Measurements from ENCODE around the gene NRTN. TPM values are rescaled to one million over a fixed set of nuclear protein-coding genes. Genes with fewer than 3 reads are reported as not detected.

NRTN gene
- total RNA-seq, 1 donor, result 0.10 TPM

GRCh38 chr19:5786593-5787408 is 18.1 kb upstream of the NRTN start:
- Histone ChIP-seq H3K9me3 (ENCODE audit: low read depth, low read length) (no peaks in the 10 kb centered on the region), H3K27me3 (ENCODE audit: insufficient read depth, low read length) (no peaks in the 10 kb centered on the region), H3K4me1 (ENCODE audit: insufficient read depth, low read length) (peaks cover 10% of the 10 kb centered on the region), H3K4me3 (ENCODE audit: low read length) (no peak overlapping the region)

DNA sequence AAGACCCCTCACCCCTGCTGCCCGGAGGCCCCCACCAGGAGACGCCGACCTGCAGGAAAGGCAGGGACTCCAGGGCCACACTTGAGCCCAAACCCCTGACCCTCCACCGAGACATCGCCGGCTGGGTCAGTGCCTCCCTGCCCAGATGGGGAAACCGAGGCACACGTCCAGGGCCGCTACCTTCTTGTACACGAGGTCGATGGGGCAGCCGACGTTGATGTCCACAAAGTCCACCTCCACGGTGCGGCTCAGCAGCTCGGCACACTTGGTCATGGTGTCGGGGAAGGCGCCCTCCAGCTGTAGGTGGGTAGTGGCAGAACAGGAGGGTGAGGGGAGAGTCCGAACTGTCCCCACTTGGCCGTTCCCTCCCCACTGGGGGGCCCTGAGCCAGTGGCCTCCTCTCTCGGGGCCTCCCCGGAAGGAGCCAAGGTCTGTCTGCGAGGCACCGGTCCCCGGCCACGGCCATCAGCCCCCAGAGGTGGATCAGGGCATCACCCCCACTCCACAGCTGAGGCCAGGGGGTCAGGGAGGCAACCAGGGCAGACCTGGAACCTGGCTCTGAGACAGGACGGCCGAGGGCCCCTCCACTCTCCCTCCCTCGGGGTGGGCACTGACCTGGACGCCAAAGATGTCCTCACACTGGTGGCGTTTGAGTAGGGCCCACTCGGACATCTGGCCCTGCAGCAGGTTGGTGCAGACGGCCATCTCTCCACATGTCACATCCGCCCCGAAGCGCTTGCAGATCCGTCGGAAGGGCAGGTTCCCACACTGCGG is 17.3 kb upstream of the NRTN start:
- Histone ChIP-seq H3K4me1 (ENCODE audit: insufficient read depth, low read length) (peaks cover 10% of the 10 kb centered on the region), H3K27me3 (ENCODE audit: insufficient read depth, low read length) (no peaks in the 10 kb centered on the region), H3K9me3 (ENCODE audit: low read depth, low read length) (no peaks in the 10 kb centered on the region), H3K4me3 (ENCODE audit: low read length) (no peak overlapping the region)

DNA sequence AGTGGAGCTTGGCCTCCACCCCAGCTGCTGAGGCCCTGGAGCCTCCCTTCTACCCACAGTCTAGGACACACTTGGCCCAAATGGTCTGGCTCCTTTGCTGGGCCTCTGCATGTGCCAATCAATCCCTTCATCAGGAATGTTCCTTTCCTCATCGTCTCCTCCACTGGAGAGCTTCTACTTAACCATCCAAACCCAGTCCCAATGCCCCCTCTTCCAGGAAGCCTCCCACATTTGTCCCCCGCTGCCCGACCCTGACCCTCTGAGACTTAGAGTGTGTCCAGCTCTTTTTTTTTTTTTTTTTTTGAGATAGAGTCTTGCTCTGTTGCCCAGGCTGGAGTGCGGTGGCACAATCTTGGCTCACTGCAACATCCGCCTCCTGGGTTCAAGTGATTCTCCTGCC is 16.4 kb upstream of the NRTN start:
- Histone ChIP-seq H3K27me3 (ENCODE audit: insufficient read depth, low read length) (no peaks in the 10 kb centered on the region), H3K9me3 (ENCODE audit: low read depth, low read length) (no peaks in the 10 kb centered on the region), H3K4me3 (ENCODE audit: low read length) (no peak overlapping the region), H3K4me1 (ENCODE audit: insufficient read depth, low read length) (peaks cover 10% of the 10 kb centered on the region)

DNA sequence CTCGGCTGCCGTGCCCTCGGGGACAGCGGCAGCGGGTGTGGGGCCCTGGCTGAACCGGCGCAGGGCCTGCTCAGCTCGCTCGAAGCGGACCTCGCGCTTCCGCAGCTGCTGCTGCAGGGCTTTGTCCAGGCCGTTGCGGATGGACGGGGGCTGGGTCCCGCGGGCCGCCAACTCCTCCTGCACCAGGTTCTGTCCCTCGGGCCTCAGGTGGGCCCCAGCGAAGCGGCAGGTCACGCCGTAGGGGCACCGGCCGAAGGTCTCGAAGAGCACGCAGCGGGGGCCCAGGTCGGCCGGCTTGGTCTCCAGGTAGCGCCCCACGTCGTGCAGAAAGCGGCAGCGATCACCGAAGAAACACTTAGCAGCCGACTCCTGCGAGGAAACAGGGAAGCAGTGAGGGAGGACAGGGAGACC is 15.5 kb upstream of the NRTN start:
- Histone ChIP-seq H3K27me3 (ENCODE audit: insufficient read depth, low read length) (no peaks in the 10 kb centered on the region), H3K9me3 (ENCODE audit: low read depth, low read length) (no peaks in the 10 kb centered on the region), H3K4me3 (ENCODE audit: low read length) (no peak overlapping the region), H3K4me1 (ENCODE audit: insufficient read depth, low read length) (peaks cover 10% of the 10 kb centered on the region)

DNA sequence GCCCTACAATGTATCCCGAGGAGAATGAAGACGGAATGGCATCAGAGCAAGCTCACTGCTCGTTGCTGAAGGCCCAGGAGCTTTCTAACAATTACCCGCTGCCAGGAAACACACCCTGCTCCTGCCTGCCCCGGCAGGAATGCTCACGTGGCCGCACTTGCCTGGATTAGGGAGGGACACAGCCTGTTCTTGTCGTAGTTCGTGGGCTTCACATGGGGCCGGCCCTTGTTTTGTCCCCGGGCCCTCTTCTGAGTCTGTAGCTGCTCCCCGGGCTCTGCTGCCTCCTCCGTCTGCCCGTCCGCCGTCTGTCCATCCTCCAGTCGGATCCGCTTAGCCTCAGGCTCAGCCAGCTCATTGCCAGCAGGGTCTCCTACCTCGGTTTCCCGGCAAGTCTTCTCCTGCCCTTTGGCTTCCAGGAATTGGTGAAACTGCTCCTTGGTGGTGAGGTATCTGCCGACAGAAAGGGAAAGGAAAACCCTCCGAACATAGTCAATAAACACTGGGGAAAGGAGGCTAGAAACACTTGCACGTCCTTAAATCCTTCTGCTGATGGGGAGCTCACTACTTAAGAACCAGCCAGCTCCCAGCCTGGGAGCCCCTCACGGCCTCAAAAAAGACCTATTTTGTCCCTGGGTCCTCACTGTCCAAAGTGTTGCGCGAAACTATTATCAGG is 14.8 kb upstream of the NRTN start:
- Histone ChIP-seq H3K4me1 (ENCODE audit: insufficient read depth, low read length) (peaks cover 10% of the 10 kb centered on the region), H3K4me3 (ENCODE audit: low read length) (peak overlapping the region; percentile 65), H3K9me3 (ENCODE audit: low read depth, low read length) (no peaks in the 10 kb centered on the region), H3K27me3 (ENCODE audit: insufficient read depth, low read length) (no peaks in the 10 kb centered on the region)

GRCh38 chr19:5790559-5791520 is 14.0 kb upstream of the NRTN start, which contains the start of gene DUS3L:
Gene DUS3L, minus strand, starts transcription at chr19:5791163. Its CDS starts 22 bp downstream, at chr19:5791141.
- Histone ChIP-seq H3K9me3 (ENCODE audit: low read depth, low read length) (no peaks in the 10 kb centered on the region), H3K4me3 (ENCODE audit: low read length) (peak within 1 kb of the TSS; percentile 65), H3K4me1 (ENCODE audit: insufficient read depth, low read length) (peaks cover 10% of the 10 kb centered on the region), H3K27me3 (ENCODE audit: insufficient read depth, low read length) (no peaks in the 10 kb centered on the region)

DNA sequence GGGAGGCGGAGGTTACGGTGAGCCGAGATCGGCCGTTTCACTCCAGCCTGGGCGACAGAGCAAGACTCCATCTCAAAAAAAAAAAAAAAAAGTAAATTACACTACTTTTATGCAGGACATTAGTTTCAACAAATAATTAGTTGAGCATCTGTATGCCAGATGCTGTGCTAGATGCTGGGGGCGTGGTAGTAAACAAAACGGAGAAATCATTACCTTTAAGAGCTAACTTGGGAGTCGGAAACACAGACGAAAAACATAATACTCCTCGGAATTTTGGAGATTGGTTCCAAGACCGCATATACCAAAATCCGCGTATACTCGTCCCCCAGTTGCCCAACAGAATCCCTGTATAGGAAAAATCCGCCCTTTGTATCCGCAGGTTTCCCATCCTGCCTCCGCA is 12.6 kb upstream of the NRTN start:
- no peaks in the 10 kb centered on the region for H3K27me3 ChIP-seq (ENCODE audit: insufficient read depth, low read length)
- H3K4me3 ChIP-seq (ENCODE audit: low read length), result no peak overlapping the region
- no peaks in the 10 kb centered on the region for H3K9me3 ChIP-seq (ENCODE audit: low read depth, low read length)
- peaks cover 10% of the 10 kb centered on the region for H3K4me1 ChIP-seq (ENCODE audit: insufficient read depth, low read length)

DNA sequence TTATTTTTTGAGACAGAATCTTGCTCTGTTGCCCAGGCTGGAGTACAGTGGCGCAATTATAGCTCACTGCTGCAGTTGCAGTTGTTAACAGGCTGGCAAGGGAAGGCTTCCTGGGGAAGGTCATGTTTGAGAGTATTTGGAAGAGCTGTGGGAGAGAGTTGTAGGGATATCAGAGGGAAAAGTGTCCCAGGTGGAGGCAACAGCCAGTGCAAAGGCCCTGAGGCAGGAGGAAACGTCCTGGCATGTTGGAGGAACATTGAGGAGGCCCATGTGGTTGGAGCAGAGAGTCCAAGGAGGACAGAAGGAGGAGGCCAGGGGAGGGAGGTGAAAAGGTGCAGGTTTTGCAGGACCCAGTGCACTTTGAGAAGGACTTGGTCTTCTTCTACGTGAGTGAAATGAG is 11.7 kb upstream of the NRTN start:
- no peaks in the 10 kb centered on the region for H3K27me3 ChIP-seq (ENCODE audit: insufficient read depth, low read length)
- H3K4me1 ChIP-seq (ENCODE audit: insufficient read depth, low read length), result peaks cover 10% of the 10 kb centered on the region
- H3K9me3 ChIP-seq (ENCODE audit: low read depth, low read length), result no peaks in the 10 kb centered on the region
- no peak overlapping the region for H3K4me3 ChIP-seq (ENCODE audit: low read length)

GRCh38 chr19:5795382-5795919 is 9.4 kb upstream of the NRTN start:
- Histone ChIP-seq H3K27me3 (ENCODE audit: insufficient read depth, low read length) (no peaks in the 10 kb centered on the region), H3K9me3 (ENCODE audit: low read depth, low read length) (no peaks in the 10 kb centered on the region), H3K4me3 (ENCODE audit: low read length) (no peak overlapping the region), H3K4me1 (ENCODE audit: insufficient read depth, low read length) (peaks cover under 1% of the 10 kb centered on the region)

DNA sequence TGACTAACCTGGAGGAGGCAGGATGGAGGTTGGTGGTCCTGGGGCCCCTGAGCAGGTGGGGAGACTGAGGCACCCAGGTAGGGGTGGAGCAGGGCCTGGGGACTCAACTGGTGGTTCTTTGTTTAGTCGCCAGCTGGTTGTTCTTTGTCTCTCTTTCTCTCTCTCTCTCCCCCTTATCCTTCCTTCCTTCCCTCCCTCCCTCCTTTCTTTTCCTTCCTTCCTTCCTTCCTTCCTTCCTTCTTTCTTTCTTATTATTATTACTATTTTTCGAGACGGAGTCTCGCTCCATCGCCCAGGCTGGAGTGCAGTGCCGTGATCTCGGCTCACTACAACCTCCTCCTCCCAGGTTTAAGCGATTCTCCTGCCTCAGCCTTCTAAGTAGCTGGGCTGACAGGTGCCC is 6.6 kb upstream of the NRTN start:
- peaks cover under 1% of the 10 kb centered on the region for H3K4me1 ChIP-seq (ENCODE audit: insufficient read depth, low read length)
- no peak overlapping the region for H3K4me3 ChIP-seq (ENCODE audit: low read length)
- H3K9me3 ChIP-seq (ENCODE audit: low read depth, low read length), result no peaks in the 10 kb centered on the region
- H3K27me3 ChIP-seq (ENCODE audit: insufficient read depth, low read length), result peaks cover 7% of the 10 kb centered on the region

- H3K27me3 ChIP-seq (ENCODE audit: insufficient read depth, low read length), result peaks cover 16% of the 10 kb centered on the region
- no peak overlapping the region for H3K4me3 ChIP-seq (ENCODE audit: low read length)
- H3K9me3 ChIP-seq (ENCODE audit: low read depth, low read length), result no peaks in the 10 kb centered on the region
- peaks cover 14% of the 10 kb centered on the region for H3K4me1 ChIP-seq (ENCODE audit: insufficient read depth, low read length)
These were observed 5.3 kb upstream of the NRTN start for GRCh38 chr19:5799247-5800241.

DNA sequence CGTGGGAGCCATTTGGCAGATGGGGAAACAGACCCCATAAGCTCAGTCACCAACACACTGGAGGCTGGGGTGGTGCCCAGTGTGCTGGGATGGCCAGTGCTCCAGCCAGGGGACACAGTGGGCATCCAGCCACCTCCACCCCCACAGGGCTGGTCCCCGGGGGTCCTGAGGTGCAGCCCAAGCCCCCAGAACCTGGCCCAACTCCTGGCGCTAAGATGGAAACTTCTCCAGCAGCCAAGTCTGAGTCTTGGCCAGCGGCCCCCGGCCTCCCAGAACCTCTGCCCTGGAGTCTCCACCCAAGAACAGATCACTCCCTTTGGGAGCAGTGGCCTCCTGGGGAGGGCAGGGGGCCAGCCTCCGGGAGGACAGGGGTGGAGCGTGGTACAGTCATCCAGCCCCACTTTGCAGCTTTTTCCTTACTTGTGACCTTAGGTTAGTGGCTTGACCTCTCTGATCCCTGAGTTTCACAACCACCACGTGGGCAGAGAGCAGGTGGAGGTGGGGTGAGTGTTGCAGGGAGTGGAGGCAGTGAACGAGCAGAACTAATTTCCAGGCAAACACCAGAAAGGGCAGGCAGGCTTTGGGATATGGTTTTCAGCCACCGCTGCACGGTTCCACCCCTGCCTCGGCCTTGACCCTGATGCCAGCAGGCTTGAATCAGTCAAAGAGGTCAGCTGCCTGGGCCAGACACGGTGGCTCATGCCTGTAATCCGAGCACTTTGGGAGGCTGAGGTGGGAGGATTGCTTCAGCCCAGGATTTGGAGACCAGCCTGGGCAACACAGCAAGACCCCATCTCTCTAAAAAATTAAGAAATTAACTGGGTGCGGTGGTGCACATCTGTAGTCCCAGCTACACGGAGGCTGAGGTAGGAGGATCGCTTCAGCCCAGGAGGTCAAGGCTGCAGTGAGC is 4.3 kb upstream of the NRTN start:
- H3K9me3 ChIP-seq (ENCODE audit: low read depth, low read length), result no peaks in the 10 kb centered on the region
- peaks cover 17% of the 10 kb centered on the region for H3K27me3 ChIP-seq (ENCODE audit: insufficient read depth, low read length)
- H3K4me3 ChIP-seq (ENCODE audit: low read length), result no peak overlapping the region
- peaks cover 16% of the 10 kb centered on the region for H3K4me1 ChIP-seq (ENCODE audit: insufficient read depth, low read length)

Data from mononuclear cell (primary cell).